ENCODE measurements around the gene FBRSL1.

Gene FBRSL1

GRCh38 chr12:132545955-132546354 is 56.0 kb downstream of the FBRSL1 start:
- no peak for DNase-seq

DNA sequence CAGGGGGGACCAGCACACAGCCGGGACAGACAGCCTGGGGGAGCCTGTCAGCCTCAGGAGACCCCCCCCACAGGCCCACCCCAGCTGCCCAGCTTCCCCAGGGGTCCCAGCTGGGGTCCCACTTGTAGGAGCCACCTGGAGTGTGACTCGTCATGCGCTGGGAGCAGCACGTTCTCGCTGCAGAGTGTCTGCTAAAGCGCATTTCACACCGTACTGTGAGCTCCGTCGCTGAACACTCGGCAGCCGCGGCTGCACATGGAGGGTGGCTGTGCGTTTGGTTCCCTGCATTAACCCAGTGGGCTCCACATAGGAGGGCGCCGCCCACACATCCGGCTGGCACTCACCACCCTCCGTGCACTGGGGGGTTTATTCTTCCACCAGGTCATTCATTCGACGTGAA is 56.7 kb downstream of the FBRSL1 start:
- DNase-seq = no peak

DNA sequence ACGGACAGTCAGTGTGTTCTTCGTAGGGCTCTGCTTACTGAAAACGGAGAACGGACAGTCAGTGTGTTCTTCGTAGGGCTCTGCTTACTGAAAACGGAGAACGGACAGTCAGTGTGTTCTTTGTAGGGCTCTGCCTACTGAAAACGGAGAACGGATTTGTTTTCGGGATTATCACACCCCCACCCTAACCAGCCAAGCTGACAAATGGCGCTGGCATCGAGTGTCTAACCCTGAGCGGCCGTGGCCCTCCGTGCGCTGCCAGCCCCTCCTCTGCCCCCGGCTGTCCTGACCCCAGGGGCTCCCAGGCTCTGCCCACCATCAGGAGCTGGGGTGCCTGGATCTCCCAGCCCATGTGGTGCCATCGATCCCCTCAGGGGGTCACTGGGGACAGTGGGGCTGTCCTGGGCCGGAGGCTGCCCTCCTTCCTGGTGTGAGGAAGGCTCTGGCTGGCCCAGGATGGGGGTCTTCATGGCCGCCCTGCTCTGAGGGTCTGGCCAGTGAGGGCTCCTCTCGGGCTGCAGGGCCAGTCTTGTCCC is 57.3 kb downstream of the FBRSL1 start:
- no peak for DNase-seq

GRCh38 chr12:132548430-132549058 is 58.6 kb downstream of the FBRSL1 start:
- DNase-seq = no peak

DNA sequence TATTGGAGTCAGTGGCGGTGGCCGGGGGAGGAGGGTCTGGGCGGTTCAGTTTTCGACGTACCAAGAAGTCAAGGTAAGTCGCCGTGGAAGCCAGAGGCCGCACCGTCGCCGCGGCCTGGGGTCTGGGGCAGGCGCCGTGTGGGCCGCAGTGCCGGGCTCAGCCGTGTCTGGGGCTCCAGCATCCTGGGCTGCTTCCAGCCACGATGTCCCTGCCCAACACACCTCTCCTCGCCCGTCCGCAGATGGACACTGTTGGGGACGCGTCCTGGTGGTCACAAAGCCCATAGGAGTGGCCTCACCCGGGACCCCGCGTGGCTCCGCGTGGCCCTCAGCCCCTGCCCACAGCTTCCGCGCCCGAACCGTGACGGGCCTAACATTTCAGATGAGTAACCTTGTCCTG is 59.1 kb downstream of the FBRSL1 start:
- DNase-seq = no peak

- no peak for DNase-seq
Observed at GRCh38 chr12:132550014-132550802, 60.3 kb downstream of the FBRSL1 start.

DNA sequence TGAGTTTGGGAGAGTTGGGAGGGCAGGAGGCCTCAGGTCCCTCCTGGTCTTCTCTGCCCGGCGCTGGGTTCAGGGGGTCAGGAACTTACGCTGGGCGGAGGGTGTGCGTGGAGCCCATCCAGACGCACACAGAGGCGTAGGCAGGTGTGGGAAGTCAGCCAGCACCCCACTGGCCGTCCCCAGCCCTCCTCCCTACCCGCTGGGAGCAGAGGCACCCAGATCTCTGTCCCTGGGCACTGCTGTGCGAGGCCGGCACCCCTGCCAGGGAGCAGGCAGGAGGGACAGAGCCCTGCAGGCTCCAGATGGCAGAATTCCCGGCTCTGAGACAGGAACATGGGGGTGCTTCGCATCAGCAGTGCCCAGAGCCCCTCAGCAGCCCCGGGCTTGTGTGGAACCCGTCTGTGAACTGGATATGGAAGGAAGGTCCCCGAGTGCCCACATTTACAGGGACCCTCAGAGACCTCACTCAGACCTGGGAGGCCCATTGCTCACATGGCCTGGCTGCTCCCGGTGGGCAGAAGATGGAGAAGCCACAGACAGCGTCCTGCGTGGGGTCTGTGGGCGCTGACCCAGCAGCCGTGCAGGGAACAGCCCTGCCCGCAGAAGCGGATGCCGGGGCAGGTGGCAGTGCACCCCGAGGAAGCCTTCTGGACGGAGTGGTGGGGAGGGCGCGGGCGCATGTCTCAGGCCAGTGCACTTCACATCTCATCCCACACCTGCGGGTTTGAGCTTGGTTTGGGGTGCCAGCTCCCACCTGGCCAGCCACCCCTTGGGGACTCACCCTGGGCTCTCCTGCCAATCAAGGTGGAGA is 61.1 kb downstream of the FBRSL1 start:
- DNase-seq = no peak

DNA sequence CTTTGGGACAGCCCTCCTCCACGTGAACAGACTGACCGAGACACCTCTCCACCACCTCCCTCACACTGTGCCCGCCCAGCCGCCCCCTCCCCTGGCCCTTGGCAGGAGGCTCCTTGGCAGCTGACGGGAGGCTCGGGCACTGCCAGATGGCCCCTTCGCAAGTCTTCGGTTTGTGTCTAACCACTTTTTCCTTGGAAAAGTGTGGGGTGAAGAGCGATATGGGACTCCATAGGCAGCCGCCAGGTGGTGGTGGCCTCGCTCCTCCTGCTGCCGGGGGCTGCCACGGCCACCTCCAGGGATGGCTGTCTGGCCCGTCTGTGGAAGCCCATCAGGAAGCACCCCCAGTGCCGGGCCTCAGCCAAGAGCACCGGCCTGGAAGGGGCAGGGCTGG is 61.7 kb downstream of the FBRSL1 start:
- DNase-seq = no peak

- DNase-seq = no peak
Observed at GRCh38 chr12:132554845-132555630, 65.1 kb downstream of the FBRSL1 start.

- no peak for DNase-seq
Observed at GRCh38 chr12:132555686-132556085, 65.7 kb downstream of the FBRSL1 start.

DNA sequence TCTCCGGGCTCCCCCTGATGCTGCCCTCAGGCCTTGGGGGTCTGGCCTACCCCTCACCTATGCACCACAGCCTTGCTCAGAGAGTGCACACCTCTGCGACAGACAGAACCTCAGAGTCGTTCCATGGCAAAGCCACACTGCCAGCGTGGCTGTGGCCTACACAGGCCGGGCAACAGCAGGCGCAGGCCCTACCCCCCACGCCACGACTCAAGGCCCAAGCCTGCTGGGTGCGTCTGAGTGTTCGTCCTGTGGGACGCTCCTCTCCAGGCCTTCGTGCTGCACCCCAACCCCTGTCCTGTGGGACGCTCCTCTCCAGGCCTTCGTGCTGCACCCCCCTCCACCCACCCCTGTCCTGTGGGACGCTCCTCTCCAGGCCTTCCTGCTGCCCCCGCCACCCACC is 66.3 kb downstream of the FBRSL1 start:
- no peak for DNase-seq

- no peak for DNase-seq
Observed at GRCh38 chr12:132556801-132557200, 66.8 kb downstream of the FBRSL1 start.

GRCh38 chr12:132557291-132558015 is 67.5 kb downstream of the FBRSL1 start:
- DNase-seq = no peak

GRCh38 chr12:132558042-132558856 is 68.3 kb downstream of the FBRSL1 start:
- DNase-seq = no peak

- DNase-seq = no peak
Observed at GRCh38 chr12:132558861-132559623, 69.1 kb downstream of the FBRSL1 start.

GRCh38 chr12:132559652-132560363 is 69.9 kb downstream of the FBRSL1 start:
- DNase-seq = peak in 1 of 4 experiments; percentile 24

GRCh38 chr12:132560364-132560613 is 70.3 kb downstream of the FBRSL1 start:
- no peak for DNase-seq

DNA sequence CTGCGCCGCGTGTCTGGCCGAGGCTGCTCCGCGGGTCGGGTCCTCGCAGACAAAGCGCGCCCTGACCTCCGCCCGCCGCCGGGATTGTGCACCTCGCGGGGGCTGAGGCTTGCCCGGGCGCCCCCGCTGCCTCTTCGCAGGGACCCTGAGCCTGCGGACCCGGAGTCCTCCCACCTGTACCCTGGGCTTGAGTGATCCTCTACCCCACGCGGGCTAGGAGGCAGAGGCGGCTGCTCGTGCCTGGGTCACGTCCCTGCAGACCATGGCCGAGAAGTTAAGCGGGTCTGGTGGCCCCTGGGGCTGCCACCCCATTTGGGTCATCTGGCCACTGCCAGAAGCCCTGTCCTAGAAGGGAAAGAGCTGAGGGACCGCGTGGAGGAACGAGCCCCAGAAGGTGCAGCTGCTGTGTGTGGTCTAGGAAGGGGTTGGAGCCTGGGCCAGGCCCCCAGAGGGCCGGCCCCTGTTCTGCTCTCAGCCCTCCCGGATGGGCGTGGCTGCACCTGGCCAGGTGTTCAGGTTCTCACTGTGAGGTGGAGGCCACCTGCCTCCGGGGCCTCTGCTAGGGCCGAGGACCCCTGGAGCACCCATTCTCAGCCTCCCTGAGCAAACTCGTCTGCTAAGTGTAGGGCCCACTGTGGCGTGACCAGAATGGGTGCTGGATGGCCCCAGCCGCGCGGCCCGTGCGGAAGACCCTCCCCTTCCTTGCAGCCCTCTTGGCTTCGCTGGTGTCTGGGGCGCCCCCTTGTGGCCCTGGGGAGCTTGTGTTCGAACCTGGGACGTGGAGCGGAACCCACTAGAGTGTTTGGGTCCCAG is 70.9 kb downstream of the FBRSL1 start:
- DNase-seq = peak; percentile 54 to 71 (median 61)
